Psoas muscle (tissue), 8 donors: Measurements from ENCODE around the gene PPCDC. TPM values are rescaled to one million over a fixed set of nuclear protein-coding genes. Genes with fewer than 3 reads are reported as not detected.
"Not testable (repeated sequence)": the region's sequence is repeated elsewhere in the genome, so short reads cannot be mapped to it uniquely, and the experiment has no call there.

Source experiments
- ATAC-seq, 4 donors: fragments of 200-7000 bp; cut with Tn5 transposase; one replicate each; pipeline ENCODE4 v1.9.1; 2020; ENCODE audit warnings: moderate library complexity in 3 of 4, mild to moderate bottlenecking in 2 of 4
- DNase-seq, 2 donors: peaks; one replicate each; pipeline ENCODE4 v3.0.0-alpha.2; 2020
- H3K27ac ChIP-seq: fragments of 200-600 bp; one replicate; pipeline ENCODE4 v1.8.0; 2022
- H3K27me3 ChIP-seq, 3 donors: fragments of 200-600 bp in 1 of 3; one replicate each; pipeline versions ENCODE4 v1.6.1 to v1.8.0; 2013 to 2022; ENCODE audit warnings: low read length in 2 of 3, mild to moderate bottlenecking in 2 of 3, moderate library complexity in 1 of 3; ENCODE audit not compliant: insufficient read depth in 3 of 3
- H3K36me3 ChIP-seq, 2 donors: fragments of 200-600 bp in 1 of 2; one replicate each; pipeline versions ENCODE4 v1.6.1 to v1.8.0; 2013 to 2022; ENCODE audit warnings: low read depth in 1 of 2, mild to moderate bottlenecking in 1 of 2, moderate library complexity in 1 of 2; ENCODE audit not compliant: insufficient read depth in 1 of 2
- H3K4me1 ChIP-seq: fragments of 200-600 bp; one replicate; pipeline ENCODE4 v1.8.0; 2022
- H3K4me3 ChIP-seq: fragments of 200-600 bp; one replicate; pipeline ENCODE4 v1.8.0; 2022; ENCODE audit warnings: mild to moderate bottlenecking
- H3K9me3 ChIP-seq: fragments of 200-600 bp; one replicate; pipeline ENCODE4 v1.8.0; 2022
- WGBS, 3 donors: extraction: QIAGEN DNeasy Blood & Tissue Kit; methylation state at CpG; one replicate each; pipeline versions ENCODE4 v1.1.6 to v1.1.7; 2013; 5-methylcytosine and 5-hydroxymethylcytosine counted together
- intact Hi-C, 2 donors: fragments of 100-400 bp; cut with DNase I; formaldehyde crosslinking; loops; one replicate each; pipeline versions ENCODE4 v1.11.0 to v1.14.2; 2022
- polyA plus RNA-seq, 3 donors: library from polyadenylated mRNA; stranded (reverse); fragments of 200-250 nt; gene quantifications; one replicate each; pipeline ENCODE4 v1.2.3, GENCODE V29; 2013
- total RNA-seq, 4 donors: library from RNA; stranded (reverse); fragmentation: NEBNext Ultra II Directional in 2 of 4; extraction: Animal tissue kit (Norgen Biotek cat#: 25700) in 2 of 4; gene quantifications; one replicate each; pipeline versions ENCODE4 v1.2.1 to v1.2.4, GENCODE V29; 2021 to 2023
- TF ChIP-seq, protein P1 (sequence below): fragments of 200-600 bp; IDR thresholded peaks from one replicate; pipeline ENCODE4 v1.8.0; 2022; ENCODE audit warnings: antibody characterized with exemption
- donor health status: healthy with polysubstance abuse.
- donor health status: DM: no; HTN: no; CAD: no; lungs with moderate emphysema.
- donor health status: Bipolar disorder and iron deficiency.
- donor health status: healthy.
- donor health status: DM: yes; HTN: yes; CAD: no.
- donor health status: DM: no; HTN: no; CAD: no.
- donor health status: DM: no; HTN: no; CAD: no.
- donor health status: DM: yes; HTN: yes; CAD: no.

PPCDC gene
- total and polyA plus RNA-seq, 7 donors = 2.4 to 26.1 (median 11.7) TPM

GRCh38 chr15:75091814-75092213 is 68.4 kb downstream of the PPCDC start:
- Histone ChIP-seq H3K9me3 (no peaks in the 10 kb centered on the region), H3K27me3 (no peaks in the 10 kb centered on the region), H3K4me1 (no peaks in the 10 kb centered on the region), H3K27ac (no peak overlapping the region), H3K36me3 (no peaks in the 10 kb centered on the region), H3K4me3 (no peak overlapping the region)
- DNase-seq = no peak
- ATAC-seq = no peak
- TF ChIP-seq, protein P1, sequence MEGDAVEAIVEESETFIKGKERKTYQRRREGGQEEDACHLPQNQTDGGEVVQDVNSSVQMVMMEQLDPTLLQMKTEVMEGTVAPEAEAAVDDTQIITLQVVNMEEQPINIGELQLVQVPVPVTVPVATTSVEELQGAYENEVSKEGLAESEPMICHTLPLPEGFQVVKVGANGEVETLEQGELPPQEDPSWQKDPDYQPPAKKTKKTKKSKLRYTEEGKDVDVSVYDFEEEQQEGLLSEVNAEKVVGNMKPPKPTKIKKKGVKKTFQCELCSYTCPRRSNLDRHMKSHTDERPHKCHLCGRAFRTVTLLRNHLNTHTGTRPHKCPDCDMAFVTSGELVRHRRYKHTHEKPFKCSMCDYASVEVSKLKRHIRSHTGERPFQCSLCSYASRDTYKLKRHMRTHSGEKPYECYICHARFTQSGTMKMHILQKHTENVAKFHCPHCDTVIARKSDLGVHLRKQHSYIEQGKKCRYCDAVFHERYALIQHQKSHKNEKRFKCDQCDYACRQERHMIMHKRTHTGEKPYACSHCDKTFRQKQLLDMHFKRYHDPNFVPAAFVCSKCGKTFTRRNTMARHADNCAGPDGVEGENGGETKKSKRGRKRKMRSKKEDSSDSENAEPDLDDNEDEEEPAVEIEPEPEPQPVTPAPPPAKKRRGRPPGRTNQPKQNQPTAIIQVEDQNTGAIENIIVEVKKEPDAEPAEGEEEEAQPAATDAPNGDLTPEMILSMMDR = no peak
- intact Hi-C loops = no loop called here

DNA sequence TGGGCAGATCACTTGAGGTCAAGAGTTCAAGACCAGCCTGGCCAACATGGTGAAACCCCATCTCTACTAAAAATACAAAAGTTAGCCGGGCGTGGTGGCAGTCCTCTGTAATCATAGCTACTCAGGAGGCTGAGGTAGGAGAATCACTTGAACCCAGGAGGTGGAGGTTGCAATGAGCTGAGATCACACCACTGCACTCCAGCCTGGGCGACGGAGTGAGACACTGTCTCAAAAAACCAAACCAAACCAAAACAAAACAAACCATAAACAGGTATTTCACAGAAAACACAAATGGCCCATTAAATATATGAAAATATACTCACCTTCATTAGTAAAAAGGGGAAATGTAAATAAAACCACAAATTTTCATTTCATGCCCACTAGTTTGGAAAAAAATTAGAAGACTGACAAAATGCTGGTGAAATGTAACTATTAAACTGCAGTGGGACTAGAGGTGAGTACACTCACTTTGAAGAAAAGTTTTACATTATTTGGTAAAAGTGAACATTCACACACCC is 71.6 kb downstream of the PPCDC start:
- H3K4me1 ChIP-seq, DNase-seq, ATAC-seq, H3K27ac ChIP-seq, H3K36me3 ChIP-seq, H3K27me3 ChIP-seq, H3K9me3 ChIP-seq, intact Hi-C loops, H3K4me3 ChIP-seq: not testable (repeated sequence)
- 83 to 96% (median 85%) methylated on average over 4 of the region's 4 CpGs for WGBS, 3 donors

- ATAC-seq = no peak
- Histone ChIP-seq H3K27ac (no peak overlapping the region), H3K4me3 (no peak overlapping the region), H3K9me3 (no peaks in the 10 kb centered on the region), H3K27me3 (no peaks in the 10 kb centered on the region), H3K4me1 (no peaks in the 10 kb centered on the region), H3K36me3 (no peaks in the 10 kb centered on the region)
- intact Hi-C loops = no loop called here
- TF ChIP-seq, protein P1 = no peak
- DNase-seq = no peak
- WGBS, 3 donors = 76 to 84% (median 80%) methylated on average over 4 of the region's 4 CpGs
These were observed 72.2 kb downstream of the PPCDC start for GRCh38 chr15:75095594-75095993.

- TF ChIP-seq, protein P1 = no peak
- H3K4me1 ChIP-seq = no peaks in the 10 kb centered on the region
- ATAC-seq (no peak), DNase-seq (no peak)
- H3K4me3 ChIP-seq = no peak overlapping the region
- no peaks in the 10 kb centered on the region for H3K36me3 ChIP-seq
- 72 to 78% (median 74%) methylated on average over 7 of the region's 7 CpGs for WGBS, 3 donors
- H3K27ac ChIP-seq = no peak overlapping the region
- H3K27me3 ChIP-seq = no peaks in the 10 kb centered on the region
- intact Hi-C loops = no loop called here
- H3K9me3 ChIP-seq = no peaks in the 10 kb centered on the region
These were observed 74.5 kb downstream of the PPCDC start for GRCh38 chr15:75097939-75098338.

DNA sequence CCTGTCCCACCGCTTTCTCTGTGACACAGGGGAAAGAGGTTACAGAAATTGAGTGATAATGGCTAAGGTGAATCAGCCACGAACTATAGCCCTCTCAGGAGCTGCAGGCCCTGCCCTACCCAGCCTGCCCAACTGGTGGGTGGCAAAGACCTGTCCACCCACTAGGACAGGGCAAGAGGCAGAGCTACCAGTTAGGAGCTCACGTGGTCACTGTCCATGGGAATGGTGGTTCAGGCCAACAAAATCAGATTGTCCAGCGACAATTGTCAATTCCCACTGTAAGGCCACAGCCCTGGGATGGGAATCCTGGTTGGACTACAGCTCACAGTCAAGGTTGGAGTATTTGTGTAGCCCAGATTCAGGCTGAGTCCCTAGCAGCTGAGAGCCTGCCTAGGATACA is 75.0 kb downstream of the PPCDC start:
- no peak overlapping the region for H3K4me3 ChIP-seq
- intact Hi-C loops = no loop called here
- H3K27me3 ChIP-seq = no peaks in the 10 kb centered on the region
- 89 to 94% (median 94%) methylated on average over 4 of the region's 4 CpGs for WGBS, 3 donors
- H3K4me1 ChIP-seq = no peaks in the 10 kb centered on the region
- H3K36me3 ChIP-seq = no peaks in the 10 kb centered on the region
- ATAC-seq (no peak), DNase-seq (no peak)
- TF ChIP-seq, protein P1 = no peak
- H3K9me3 ChIP-seq = no peaks in the 10 kb centered on the region
- no peak overlapping the region for H3K27ac ChIP-seq

Other genes starting within 250 kb of the PPCDC start
- 10 to 100 TPM; 15.5 to 23.8 (median 17.9) TPM for gene CSK, start 241.5 kb upstream of the PPCDC start, total RNA-seq
- 10 to 100 TPM; 12.2 to 29.6 (median 15.1) TPM for gene CSK, start 241.5 kb upstream of the PPCDC start, polyA plus RNA-seq
- under 1 TPM in 2 of 4 donors, not detected in 2; 0.36 to 0.66 TPM for gene LMAN1L, start 210.8 kb upstream of the PPCDC start, total RNA-seq
- gene LMAN1L, start 210.8 kb upstream of the PPCDC start, polyA plus RNA-seq = not detected
- gene CPLX3, start 197.0 kb upstream of the PPCDC start, total RNA-seq = under 1 TPM in 1 of 4 donors, not detected in 3; 0.19 TPM
- under 1 TPM in 2 of 3 donors, not detected in 1; 0.03 to 0.04 TPM for gene CPLX3, start 197.0 kb upstream of the PPCDC start, polyA plus RNA-seq
- gene ULK3, start 180.4 kb upstream of the PPCDC start, total RNA-seq = 10 to 100 TPM; 17.7 to 34.5 (median 27.0) TPM
- 10 to 100 TPM; 33.2 to 43.5 (median 42.8) TPM for gene ULK3, start 180.4 kb upstream of the PPCDC start, polyA plus RNA-seq
- 10 to 100 TPM; 32.1 to 67.3 (median 52.6) TPM for gene SCAMP2, start 150.2 kb upstream of the PPCDC start, total RNA-seq
- 10 to 100 TPM; 40.2 to 73.6 (median 48.6) TPM for gene SCAMP2, start 150.2 kb upstream of the PPCDC start, polyA plus RNA-seq
- gene MPI, start 133.5 kb upstream of the PPCDC start, total RNA-seq = 10 to 100 TPM; 37.6 to 61.2 (median 43.2) TPM
- gene MPI, start 133.5 kb upstream of the PPCDC start, polyA plus RNA-seq = 10 to 100 TPM; 26.4 to 50.5 (median 38.9) TPM
- gene FAM219B, start 116.7 kb upstream of the PPCDC start, total RNA-seq = 10 to 100 TPM; 41.0 to 78.0 (median 53.7) TPM
- gene FAM219B, start 116.7 kb upstream of the PPCDC start, polyA plus RNA-seq = 10 to 100 TPM; 26.5 to 48.4 (median 27.2) TPM
- 100 to 1,000 TPM; 635 to 910 (median 767) TPM for gene COX5A, start 85.5 kb upstream of the PPCDC start, total RNA-seq
- gene COX5A, start 85.5 kb upstream of the PPCDC start, polyA plus RNA-seq = 1,000 to 10,000 TPM in 2 of 3 donors, 100 to 1,000 TPM in 1; 974 to 1,651 (median 1,366) TPM
- 1 to 10 TPM in 3 of 4 donors, under 1 TPM in 1; 0.64 to 1.9 (median 1.4) TPM for gene RPP25, start 66.8 kb upstream of the PPCDC start, total RNA-seq
- 10 to 100 TPM in 1 of 3 donors, 1 to 10 TPM in 2; 1.7 to 11.6 (median 2.3) TPM for gene RPP25, start 66.8 kb upstream of the PPCDC start, polyA plus RNA-seq
- gene SCAMP5, start 28.0 kb upstream of the PPCDC start, total RNA-seq = 1 to 10 TPM in 1 of 4 donors, under 1 TPM in 2, not detected in 1; 0.23 to 6.3 (median 0.97) TPM
- 1 to 10 TPM in 1 of 3 donors, under 1 TPM in 2; 0.03 to 2.1 (median 0.16) TPM for gene SCAMP5, start 28.0 kb upstream of the PPCDC start, polyA plus RNA-seq
- 1 to 10 TPM; 4.0 to 4.6 (median 4.2) TPM for gene C15orf39, start 178.3 kb downstream of the PPCDC start, total RNA-seq
- 1 to 10 TPM; 2.5 to 3.4 (median 2.6) TPM for gene C15orf39, start 178.3 kb downstream of the PPCDC start, polyA plus RNA-seq
- not detected for gene GOLGA6C, start 234.7 kb downstream of the PPCDC start, total RNA-seq
- gene GOLGA6C, start 234.7 kb downstream of the PPCDC start, polyA plus RNA-seq = under 1 TPM in 1 of 3 donors, not detected in 2; 0.05 TPM